NCI-H1436 (cell line): ENCODE data around the gene STXBP5.

Source experiments
- DNase-seq: peaks from one replicate; lab custom pipeline; 2025; lab: John Stamatoyannopoulos, UW

The STXBP5 gene

GRCh38 chr6:147178355-147178754, 25.9 kb upstream of the STXBP5 start:
- no peak for DNase-seq

GRCh38 chr6:147179809-147180208, 24.4 kb upstream of the STXBP5 start:
- no peak for DNase-seq

- no peak for DNase-seq
These were observed 23.3 kb upstream of the STXBP5 start for GRCh38 chr6:147180926-147181325.

GRCh38 chr6:147184379-147184778, 19.8 kb upstream of the STXBP5 start:
- DNase-seq, result no peak

- no peak for DNase-seq
These were observed 19.0 kb upstream of the STXBP5 start for GRCh38 chr6:147185216-147185615.

- no peak for DNase-seq
These were observed 13.7 kb upstream of the STXBP5 start for GRCh38 chr6:147190556-147190955.

- no peak for DNase-seq
These were observed 11.8 kb upstream of the STXBP5 start for GRCh38 chr6:147192278-147192911.

- DNase-seq, result no peak
These were observed 9.4 kb upstream of the STXBP5 start for GRCh38 chr6:147194652-147195411.

GRCh38 chr6:147195510-147195909, 8.7 kb upstream of the STXBP5 start:
- no peak for DNase-seq

- DNase-seq, result no peak
These were observed 8.2 kb upstream of the STXBP5 start for GRCh38 chr6:147195987-147196386.

- DNase-seq, result no peak
These were observed 3.5 kb upstream of the STXBP5 start for GRCh38 chr6:147200711-147201110.

GRCh38 chr6:147201885-147202515, 2.2 kb upstream of the STXBP5 start:
- DNase-seq, result peak; percentile 21

GRCh38 chr6:147202516-147203310, 1.5 kb upstream of the STXBP5 start:
- peak; percentile 90 for DNase-seq

GRCh38 chr6:147203311-147204059, 732 bp upstream of the STXBP5 start:
- DNase-seq, result peak; percentile 51

GRCh38 chr6:147204843-147205311, 660 bp downstream of the STXBP5 start:
- no peak for DNase-seq

GRCh38 chr6:147205690-147206600, 1.7 kb downstream of the STXBP5 start:
- no peak for DNase-seq

GRCh38 chr6:147207351-147207750, 3.1 kb downstream of the STXBP5 start:
- DNase-seq, result no peak

GRCh38 chr6:147207837-147208754, 3.9 kb downstream of the STXBP5 start:
- DNase-seq, result no peak

- no peak for DNase-seq
These were observed 5.7 kb downstream of the STXBP5 start for GRCh38 chr6:147209762-147210449.
